Uterus (tissue), 4 donors: ENCODE data around the gene FUCA1. TPM values are rescaled to one million over a fixed set of nuclear protein-coding genes. Genes with fewer than 3 reads are reported as not detected.

Experiments used
- DNase-seq, 2 donors: peaks; one replicate each; pipeline ENCODE4 v3.0.0-alpha.2; 2019 to 2020
- H3K27ac ChIP-seq, 2 donors: fragments of 200-600 bp; sonication (generic); 1 replicate in 1 of 2; 2 replicates in 1 of 2; pipeline ENCODE4 v1.5.1; 2016 to 2018
- H3K27me3 ChIP-seq, 2 donors: fragments of 200-600 bp; sonication (generic); one replicate each; pipeline ENCODE4 v1.5.1; 2018 to 2019; ENCODE audit warnings: control low read depth in 1 of 2
- H3K36me3 ChIP-seq, 2 donors: fragments of 200-600 bp; sonication (generic); one replicate each; pipeline ENCODE4 v1.5.1; 2019; ENCODE audit warnings: control low read depth in 1 of 2
- H3K4me1 ChIP-seq, 2 donors: fragments of 200-600 bp; sonication (generic); one replicate each; pipeline ENCODE4 v1.5.1; 2018 to 2019; ENCODE audit warnings: control low read depth in 1 of 2
- H3K4me3 ChIP-seq, 2 donors: fragments of 200-600 bp; sonication (generic); 1 replicate in 1 of 2; 2 replicates in 1 of 2; pipeline ENCODE4 v1.5.1; 2018 to 2019; ENCODE audit warnings: mild to moderate bottlenecking in 1 of 2
- H3K9me3 ChIP-seq, 2 donors: fragments of 200-600 bp; sonication (generic); one replicate each; pipeline ENCODE4 v1.5.1; 2019; ENCODE audit warnings: control low read depth in 1 of 2
- CTCF ChIP-seq, 4 experiments: fragments of 200-600 bp in 2 of 4; fragments of 450-650 bp in 2 of 4; sonication (generic) in 2 of 4; IDR thresholded peaks; one replicate each; pipeline ENCODE4 v1.5.1; 2016 to 2019; ENCODE audit warnings: antibody characterized with exemption in 4 of 4, mild to moderate bottlenecking in 2 of 4, moderate library complexity in 1 of 4
- POLR2A ChIP-seq, 2 donors: fragments of 450-650 bp; IDR thresholded peaks; one replicate each; pipeline ENCODE4 v1.6.1; 2016; ENCODE audit warnings: antibody characterized with exemption in 2 of 2, mild to moderate bottlenecking in 1 of 2, moderate library complexity in 1 of 2
- intact Hi-C: fragments of 100-400 bp; cut with DNase I; formaldehyde crosslinking; loops from one replicate; pipeline ENCODE4 v1.15.1; 2023; ENCODE audit warnings: low total_unique reads
- total RNA-seq, 4 donors: library from RNA; depleted of rRNA in 3 of 4; stranded (reverse); fragments of >200 nt in 3 of 4; gene quantifications; one replicate each; pipeline versions ENCODE4 v1.1.0 to v1.2.4, GENCODE V29; 2014 to 2023
- donor health status: DM: yes; HTN: yes; CAD: no.

FUCA1 gene
- total RNA-seq, 4 donors from 2014 or later: 1.8 to 50.0 (median 23.0) TPM

- H3K27ac ChIP-seq: peak overlapping the region; percentile 78 to 83
- H3K9me3 ChIP-seq: no peaks in the 10 kb centered on the region
- TF ChIP-seq POLR2A (IDR thresholded peaks at IDR 0.05): no peak
- peak in 1 of 4 experiments; percentile 24 for TF ChIP-seq CTCF (IDR thresholded peaks at IDR 0.05)
- intact Hi-C loops: no loop called here
- no peak for DNase-seq
- peaks cover 0 to 5% of the 10 kb centered on the region in 2 donors for H3K4me1 ChIP-seq
- H3K4me3 ChIP-seq: peak overlapping the region; percentile 67 to 87
- no peaks in the 10 kb centered on the region for H3K36me3 ChIP-seq
- no peaks in the 10 kb centered on the region for H3K27me3 ChIP-seq
Observed at GRCh38 chr1:23868557-23869016, 497 bp upstream of the FUCA1 start.

GRCh38 chr1:23867542-23867894, 572 bp downstream of the FUCA1 start:
- no peaks in the 10 kb centered on the region for H3K9me3 ChIP-seq
- intact Hi-C loops: no loop called here
- peak overlapping the region; percentile 45 to 78 for H3K27ac ChIP-seq
- peaks cover 0 to 3% of the 10 kb centered on the region in 2 donors for H3K36me3 ChIP-seq
- TF ChIP-seq CTCF (IDR thresholded peaks at IDR 0.05) (no peak), POLR2A (IDR thresholded peaks at IDR 0.05) (no peak)
- peak overlapping the region; percentile 67 to 87 for H3K4me3 ChIP-seq
- no peaks in the 10 kb centered on the region for H3K27me3 ChIP-seq
- no peak for DNase-seq
- H3K4me1 ChIP-seq: peaks cover 0 to 5% of the 10 kb centered on the region in 2 donors

GRCh38 chr1:23865543-23865930, 2.6 kb downstream of the FUCA1 start:
- TF ChIP-seq POLR2A (IDR thresholded peaks at IDR 0.05) (no peak), CTCF (IDR thresholded peaks at IDR 0.05) (no peak)
- H3K27ac ChIP-seq: no peak overlapping the region
- peaks cover 0 to 5% of the 10 kb centered on the region in 2 donors for H3K4me1 ChIP-seq
- no peaks in the 10 kb centered on the region for H3K27me3 ChIP-seq
- H3K9me3 ChIP-seq: no peaks in the 10 kb centered on the region
- intact Hi-C loops: no loop called here
- peaks cover 0 to 3% of the 10 kb centered on the region in 2 donors for H3K36me3 ChIP-seq
- DNase-seq: no peak
- H3K4me3 ChIP-seq: no peak overlapping the region

GRCh38 chr1:23864801-23865542, 3.1 kb downstream of the FUCA1 start:
- intact Hi-C loops: no loop called here
- TF ChIP-seq POLR2A (IDR thresholded peaks at IDR 0.05) (no peak), CTCF (IDR thresholded peaks at IDR 0.05) (no peak)
- Histone ChIP-seq H3K4me3 (no peak overlapping the region), H3K27ac (no peak overlapping the region), H3K4me1 (peaks cover 0 to 5% of the 10 kb centered on the region in 2 donors), H3K9me3 (no peaks in the 10 kb centered on the region), H3K36me3 (peaks cover 0 to 3% of the 10 kb centered on the region in 2 donors), H3K27me3 (no peaks in the 10 kb centered on the region)
- DNase-seq: no peak

- Histone ChIP-seq H3K4me3 (no peak overlapping the region), H3K27me3 (no peaks in the 10 kb centered on the region), H3K27ac (no peak overlapping the region), H3K4me1 (peaks cover 0 to 5% of the 10 kb centered on the region in 2 donors), H3K36me3 (peaks cover 0 to 3% of the 10 kb centered on the region in 2 donors), H3K9me3 (no peaks in the 10 kb centered on the region)
- no peak for DNase-seq
- intact Hi-C loops: no loop called here
- no peak for TF ChIP-seq CTCF (IDR thresholded peaks at IDR 0.05)
- no peak for TF ChIP-seq POLR2A (IDR thresholded peaks at IDR 0.05)
Observed at GRCh38 chr1:23862640-23863039, 5.5 kb downstream of the FUCA1 start.
